ENCODE data around the gene RNLS. TPM values are rescaled to one million over a fixed set of nuclear protein-coding genes. Genes with fewer than 3 reads are reported as not detected.
"Not testable (repeated sequence)": the region's sequence is repeated elsewhere in the genome, so short reads cannot be mapped to it uniquely, and the experiment has no call there.

RNLS gene
- total and polyA plus RNA-seq, 5 donors, result 11.1 to 20.8 (median 16.2) TPM

GRCh38 chr10:88497913-88498312, 85.2 kb downstream of the RNLS start:
- 97% methylated on average over 1 of the region's 1 CpG for WGBS
- ATAC-seq, result no peak
- intact Hi-C loops (cut with DNase I), result no loop called here

GRCh38 chr10:88494537-88494936, 88.6 kb downstream of the RNLS start:
- Histone ChIP-seq H3K4me1 (ENCODE audit: control insufficient read depth, insufficient read depth, low read length) (no peaks in the 10 kb centered on the region), H3K27me3 (ENCODE audit: control insufficient read depth, insufficient read depth) (no peaks in the 10 kb centered on the region), H3K27ac (ENCODE audit: low read length) (no peak overlapping the region), H3K4me3 (ENCODE audit: low read length) (no peak overlapping the region), H3K9me3 (ENCODE audit: control insufficient read depth, low read length) (no peaks in the 10 kb centered on the region)
- DNase-seq (no peak), ATAC-seq (no peak)
- intact Hi-C loops (cut with DNase I), result no loop called here

More at GRCh38 chr10:88497913-88498312, 85.2 kb downstream of the RNLS start:
- Histone ChIP-seq H3K27me3 (ENCODE audit: control insufficient read depth, insufficient read depth) (no peaks in the 10 kb centered on the region), H3K4me1 (ENCODE audit: control insufficient read depth, insufficient read depth, low read length) (no peaks in the 10 kb centered on the region), H3K9me3 (ENCODE audit: control insufficient read depth, low read length) (no peaks in the 10 kb centered on the region), H3K27ac (ENCODE audit: low read length) (no peak overlapping the region), H3K4me3 (ENCODE audit: low read length) (no peak overlapping the region)
- no peak for DNase-seq

- Histone ChIP-seq H3K4me3 (ENCODE audit: low read length) (no peak overlapping the region), H3K4me1 (ENCODE audit: control insufficient read depth, insufficient read depth, low read length) (no peaks in the 10 kb centered on the region), H3K9me3 (ENCODE audit: control insufficient read depth, low read length) (no peaks in the 10 kb centered on the region), H3K27ac (ENCODE audit: low read length) (no peak overlapping the region), H3K27me3 (ENCODE audit: control insufficient read depth, insufficient read depth) (no peaks in the 10 kb centered on the region)
- no peak for ATAC-seq
- DNase-seq, result no peak
- 32% methylated on average over 3 of the region's 3 CpGs for WGBS
- intact Hi-C loops (cut with DNase I), result no loop called here
Measured at GRCh38 chr10:88493691-88494483, 89.2 kb downstream of the RNLS start.

GRCh38 chr10:88491314-88491713, 91.8 kb downstream of the RNLS start:
- H3K4me1 ChIP-seq (ENCODE audit: control insufficient read depth, insufficient read depth, low read length), result no peaks in the 10 kb centered on the region
- ATAC-seq, result no peak
- intact Hi-C loops (cut with DNase I), result no loop called here

GRCh38 chr10:88490231-88490980, 92.7 kb downstream of the RNLS start:
- WGBS, result 55% methylated on average over 4 of the region's 4 CpGs
- intact Hi-C loops (cut with DNase I), result no loop called here
- no peak overlapping the region for H3K27ac ChIP-seq (ENCODE audit: low read length)
- no peaks in the 10 kb centered on the region for H3K4me1 ChIP-seq (ENCODE audit: control insufficient read depth, insufficient read depth, low read length)
- no peaks in the 10 kb centered on the region for H3K27me3 ChIP-seq (ENCODE audit: control insufficient read depth, insufficient read depth)
- no peaks in the 10 kb centered on the region for H3K9me3 ChIP-seq (ENCODE audit: control insufficient read depth, low read length)
- DNase-seq (no peak), ATAC-seq (no peak)
- H3K4me3 ChIP-seq (ENCODE audit: low read length), result no peak overlapping the region

More at GRCh38 chr10:88491314-88491713, 91.8 kb downstream of the RNLS start:
- H3K9me3 ChIP-seq (ENCODE audit: control insufficient read depth, low read length), result no peaks in the 10 kb centered on the region
- WGBS, result 85% methylated on average over 1 of the region's 1 CpG
- no peak overlapping the region for H3K4me3 ChIP-seq (ENCODE audit: low read length)
- no peak overlapping the region for H3K27ac ChIP-seq (ENCODE audit: low read length)
- no peaks in the 10 kb centered on the region for H3K27me3 ChIP-seq (ENCODE audit: control insufficient read depth, insufficient read depth)
- DNase-seq, result no peak

GRCh38 chr10:88489107-88489506, 94.0 kb downstream of the RNLS start:
- intact Hi-C loops (cut with DNase I), result no loop called here
- ATAC-seq (no peak), DNase-seq (no peak)
- Histone ChIP-seq H3K27me3 (ENCODE audit: control insufficient read depth, insufficient read depth) (no peaks in the 10 kb centered on the region), H3K27ac (ENCODE audit: low read length) (no peak overlapping the region), H3K4me1 (ENCODE audit: control insufficient read depth, insufficient read depth, low read length) (no peaks in the 10 kb centered on the region), H3K9me3 (ENCODE audit: control insufficient read depth, low read length) (no peaks in the 10 kb centered on the region), H3K4me3 (ENCODE audit: low read length) (no peak overlapping the region)
- WGBS, result 65% methylated on average over 1 of the region's 1 CpG

- DNase-seq; H3K4me3 ChIP-seq (ENCODE audit: low read length); H3K4me1 ChIP-seq (ENCODE audit: control insufficient read depth, insufficient read depth, low read length); H3K27ac ChIP-seq (ENCODE audit: low read length); ATAC-seq; H3K27me3 ChIP-seq (ENCODE audit: control insufficient read depth, insufficient read depth); H3K9me3 ChIP-seq (ENCODE audit: control insufficient read depth, low read length); intact Hi-C loops (cut with DNase I): not testable (repeated sequence)
- WGBS, result 99% methylated on average over 2 of the region's 2 CpGs
Measured at GRCh38 chr10:88486816-88487215, 96.3 kb downstream of the RNLS start.

GRCh38 chr10:88482220-88482619, 100.9 kb downstream of the RNLS start:
- DNase-seq (no peak), ATAC-seq (no peak)
- 79% methylated on average over 2 of the region's 2 CpGs for WGBS
- H3K27me3 ChIP-seq (ENCODE audit: control insufficient read depth, insufficient read depth), result no peaks in the 10 kb centered on the region
- intact Hi-C loops (cut with DNase I), result no loop called here
- no peak overlapping the region for H3K4me3 ChIP-seq (ENCODE audit: low read length)
- no peak overlapping the region for H3K27ac ChIP-seq (ENCODE audit: low read length)
- H3K4me1 ChIP-seq (ENCODE audit: control insufficient read depth, insufficient read depth, low read length), result no peaks in the 10 kb centered on the region
- H3K9me3 ChIP-seq (ENCODE audit: control insufficient read depth, low read length), result no peaks in the 10 kb centered on the region

- intact Hi-C loops (cut with DNase I), result no loop called here
- Histone ChIP-seq H3K4me1 (ENCODE audit: control insufficient read depth, insufficient read depth, low read length) (no peaks in the 10 kb centered on the region), H3K4me3 (ENCODE audit: low read length) (no peak overlapping the region), H3K9me3 (ENCODE audit: control insufficient read depth, low read length) (no peaks in the 10 kb centered on the region), H3K27me3 (ENCODE audit: control insufficient read depth, insufficient read depth) (no peaks in the 10 kb centered on the region), H3K27ac (ENCODE audit: low read length) (no peak overlapping the region)
- ATAC-seq (no peak), DNase-seq (no peak)
- WGBS, result 97% methylated on average over 2 of the region's 2 CpGs
Measured at GRCh38 chr10:88478256-88478655, 104.9 kb downstream of the RNLS start.

GRCh38 chr10:88477343-88478085, 105.6 kb downstream of the RNLS start:
- Histone ChIP-seq H3K4me3 (ENCODE audit: low read length) (no peak overlapping the region), H3K27ac (ENCODE audit: low read length) (no peak overlapping the region), H3K4me1 (ENCODE audit: control insufficient read depth, insufficient read depth, low read length) (no peaks in the 10 kb centered on the region), H3K9me3 (ENCODE audit: control insufficient read depth, low read length) (no peaks in the 10 kb centered on the region), H3K27me3 (ENCODE audit: control insufficient read depth, insufficient read depth) (no peaks in the 10 kb centered on the region)
- intact Hi-C loops (cut with DNase I), result no loop called here
- ATAC-seq (peak in 1 of 2 donors; percentile 57), DNase-seq (no peak)
- 84% methylated on average over 4 of the region's 4 CpGs for WGBS
